ENCODE results near the gene RHBDD1.

GRCh38 chr2:226795281-226796011 is 40.4 kb upstream of the RHBDD1 start:
- TF ChIP-seq CTCF (IDR thresholded peaks at IDR 0.05) (no peak), YY1 (IDR thresholded peaks at IDR 0.05; ENCODE audit: low read depth) (no peak), ZBTB33 (IDR thresholded peaks at IDR 0.05; ENCODE audit: borderline replicate concordance, low read depth) (no peak), EZH2phosphoT487 (IDR thresholded peaks at IDR 0.05; ENCODE audit: borderline replicate concordance, low read depth) (no peak), IRF3 (IDR thresholded peaks at IDR 0.05; ENCODE audit: low read depth, low read length) (no peak), RFX5 (IDR thresholded peaks at IDR 0.05; ENCODE audit: low read length) (no peak), RAD21 (IDR thresholded peaks at IDR 0.05; ENCODE audit: low read length) (no peak), MAX (IDR thresholded peaks at IDR 0.05; ENCODE audit: low read depth) (no peak), GABPA (IDR thresholded peaks at IDR 0.05; ENCODE audit: low read depth) (no peak), GATA2 (CRISPR knock-in tag; IDR thresholded peaks at IDR 0.05) (no peak), SIN3A (IDR thresholded peaks at IDR 0.05; ENCODE audit: borderline replicate concordance, low read depth, low read length) (no peak), POLR2AphosphoS5 (IDR thresholded peaks at IDR 0.05; ENCODE audit: low read depth, low read length) (no peak), TAF1 (IDR thresholded peaks at IDR 0.05; ENCODE audit: borderline replicate concordance, low read depth, low read length) (no peak)

All from SK-N-SH (cell line).